Endothelial cell of umbilical vein (primary cell): ENCODE measurements around the gene CUEDC1.

Experiments used
- EZH2 ChIP-seq: IDR thresholded peaks from 2 replicates; pipeline ENCODE4 v1.6.1; 2012; ENCODE audit warnings: borderline replicate concordance, low read depth, mild to moderate bottlenecking, moderate library complexity, low read length, inconsistent platforms; ENCODE audit not compliant: severe bottlenecking
- FOS ChIP-seq: IDR thresholded peaks from 2 replicates; pipeline ENCODE4 v1.6.1; 2011; ENCODE audit warnings: mild to moderate bottlenecking, low read length, moderate library complexity, borderline replicate concordance; ENCODE audit not compliant: insufficient read depth
- POLR2AphosphoS5 ChIP-seq: IDR thresholded peaks from 2 replicates; pipeline ENCODE4 v1.6.1; 2012; ENCODE audit warnings: low read depth, mild to moderate bottlenecking, control low read depth, low read length, moderate library complexity; ENCODE audit not compliant: insufficient read depth
- TF ChIP-seq, protein P1 (sequence below), 2 donors: IDR thresholded peaks; 1 replicate in 1 of 2; 2 replicates in 1 of 2; pipeline ENCODE4 v1.5.1; 2011; ENCODE audit warnings: low read length in 2 of 2, mild to moderate bottlenecking in 2 of 2, moderate library complexity in 2 of 2, control low read depth in 1 of 2, inconsistent platforms in 1 of 2, low read depth in 1 of 2; ENCODE audit not compliant: insufficient read depth in 1 of 2; ENCODE audit errors: extremely low read depth in 1 of 2

DNA sequence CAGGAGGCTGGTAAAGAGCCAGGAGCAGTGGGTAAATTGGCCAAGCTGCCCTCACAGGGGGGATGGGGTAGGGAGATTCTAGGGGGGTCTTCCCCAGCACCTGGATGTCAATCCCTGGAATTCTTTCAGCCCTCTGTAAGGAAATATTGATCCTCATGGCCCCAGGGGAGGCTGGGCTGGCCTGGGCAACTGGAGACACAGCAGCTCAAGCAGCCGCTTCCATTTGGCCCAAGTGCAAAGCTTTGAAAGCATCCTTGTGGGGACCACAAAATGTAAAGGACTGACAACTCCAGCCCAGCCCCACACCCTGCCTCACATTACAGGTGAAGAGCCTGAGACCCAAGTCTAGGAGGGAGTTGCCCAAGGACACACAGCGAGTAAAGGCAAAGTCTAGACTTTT is 66.0 kb downstream of the CUEDC1 start:
- TF ChIP-seq EZH2 (no peak), POLR2AphosphoS5 (no peak), FOS (no peak)
- TF ChIP-seq, protein P1, sequence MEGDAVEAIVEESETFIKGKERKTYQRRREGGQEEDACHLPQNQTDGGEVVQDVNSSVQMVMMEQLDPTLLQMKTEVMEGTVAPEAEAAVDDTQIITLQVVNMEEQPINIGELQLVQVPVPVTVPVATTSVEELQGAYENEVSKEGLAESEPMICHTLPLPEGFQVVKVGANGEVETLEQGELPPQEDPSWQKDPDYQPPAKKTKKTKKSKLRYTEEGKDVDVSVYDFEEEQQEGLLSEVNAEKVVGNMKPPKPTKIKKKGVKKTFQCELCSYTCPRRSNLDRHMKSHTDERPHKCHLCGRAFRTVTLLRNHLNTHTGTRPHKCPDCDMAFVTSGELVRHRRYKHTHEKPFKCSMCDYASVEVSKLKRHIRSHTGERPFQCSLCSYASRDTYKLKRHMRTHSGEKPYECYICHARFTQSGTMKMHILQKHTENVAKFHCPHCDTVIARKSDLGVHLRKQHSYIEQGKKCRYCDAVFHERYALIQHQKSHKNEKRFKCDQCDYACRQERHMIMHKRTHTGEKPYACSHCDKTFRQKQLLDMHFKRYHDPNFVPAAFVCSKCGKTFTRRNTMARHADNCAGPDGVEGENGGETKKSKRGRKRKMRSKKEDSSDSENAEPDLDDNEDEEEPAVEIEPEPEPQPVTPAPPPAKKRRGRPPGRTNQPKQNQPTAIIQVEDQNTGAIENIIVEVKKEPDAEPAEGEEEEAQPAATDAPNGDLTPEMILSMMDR (IDR thresholded peaks at IDR 0.05; ENCODE audit: extremely low read depth in 1 of 2, insufficient read depth in 1 of 2, low read depth in 1 of 2, low read length in 2 of 2) = no peak
